ENCODE measurements around the gene GNA15.
"Not testable (repeated sequence)": the region's sequence is repeated elsewhere in the genome, so short reads cannot be mapped to it uniquely, and the experiment has no call there.

GNA15 gene

DNA sequence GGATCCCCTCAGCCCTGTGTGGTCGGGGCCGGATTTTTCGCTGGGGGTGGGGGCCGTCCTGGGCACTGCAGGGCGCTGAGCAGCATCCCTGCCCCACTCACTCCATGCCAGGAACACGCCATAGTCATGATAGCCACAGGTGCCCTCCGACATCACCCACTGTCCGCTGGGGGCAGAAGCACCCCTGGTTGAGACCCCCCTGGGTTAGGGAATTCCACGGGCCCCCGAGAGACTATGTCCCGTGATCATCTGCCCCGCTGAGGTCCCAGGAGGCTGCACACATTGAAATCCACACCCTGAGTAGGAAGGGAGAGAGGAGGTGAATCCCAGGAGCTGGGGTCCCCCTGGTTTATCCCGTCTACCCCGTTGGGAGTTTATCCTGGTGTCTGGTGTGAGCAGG, 66.1 kb downstream of the GNA15 start:
- Histone ChIP-seq H3K36me3 (ENCODE audit: insufficient read depth, low read length) (peaks cover 10% of the 10 kb centered on the region), H3K9me3 (ENCODE audit: control insufficient read depth, insufficient read depth, low read length) (no peaks in the 10 kb centered on the region), H3K9ac (ENCODE audit: low read depth, low read length) (no peak overlapping the region), H3K4me1 (ENCODE audit: insufficient read depth, low read length) (no peaks in the 10 kb centered on the region)

DNA sequence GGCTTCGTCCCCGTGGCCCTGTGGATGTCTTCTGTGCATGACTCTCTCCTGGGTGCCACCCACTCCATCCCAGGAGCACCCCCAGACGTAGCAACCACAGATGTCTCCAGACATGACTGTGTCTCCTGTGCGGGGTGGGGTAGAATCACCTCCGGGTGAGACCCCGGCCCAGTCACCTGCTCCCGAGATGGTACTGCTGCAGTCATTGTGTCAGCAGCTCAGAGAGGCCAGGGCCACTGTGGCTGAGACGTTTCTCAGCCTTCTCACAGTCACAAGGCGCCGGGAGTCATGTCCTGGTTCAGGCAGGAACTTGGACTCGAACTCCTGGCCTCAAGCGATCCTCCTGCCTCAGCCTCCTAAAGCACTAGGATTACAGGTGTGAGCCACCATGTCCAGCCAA, 66.5 kb downstream of the GNA15 start:
- Histone ChIP-seq H3K9me3 (ENCODE audit: control insufficient read depth, insufficient read depth, low read length) (no peaks in the 10 kb centered on the region), H3K9ac (ENCODE audit: low read depth, low read length) (no peak overlapping the region)

DNA sequence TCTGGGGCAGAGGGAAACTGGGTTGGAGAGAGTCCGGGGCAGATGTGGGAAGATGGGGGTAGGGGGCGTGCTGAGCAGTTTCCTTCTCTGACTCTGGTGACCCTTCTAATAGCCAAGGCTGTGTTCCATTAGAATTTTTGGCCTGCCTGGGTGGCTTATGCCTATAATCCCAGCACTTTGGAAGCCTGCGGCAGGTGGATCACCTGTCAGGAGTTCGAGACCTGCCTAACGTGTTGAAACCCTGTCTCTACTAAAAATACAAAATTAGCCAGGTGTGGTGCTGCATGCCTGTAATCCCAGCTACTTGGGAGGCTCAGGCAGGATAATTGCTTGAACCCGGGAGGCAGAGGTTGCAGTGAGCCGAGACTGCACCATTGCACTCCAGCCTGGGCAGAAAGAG, 67.1 kb downstream of the GNA15 start:
- H3K36me3 ChIP-seq (ENCODE audit: insufficient read depth, low read length) = peaks cover 11% of the 10 kb centered on the region
- H3K9ac ChIP-seq (ENCODE audit: low read depth, low read length); H3K4me1 ChIP-seq (ENCODE audit: insufficient read depth, low read length); H3K9me3 ChIP-seq (ENCODE audit: control insufficient read depth, insufficient read depth, low read length): not testable (repeated sequence)

More for the DNA sequence above, 66.5 kb downstream of the GNA15 start:
- H3K36me3 ChIP-seq (ENCODE audit: insufficient read depth, low read length) = peaks cover 11% of the 10 kb centered on the region
- H3K4me1 ChIP-seq (ENCODE audit: insufficient read depth, low read length) = peaks cover 3% of the 10 kb centered on the region; the same call in 1 of the 2 replicates

DNA sequence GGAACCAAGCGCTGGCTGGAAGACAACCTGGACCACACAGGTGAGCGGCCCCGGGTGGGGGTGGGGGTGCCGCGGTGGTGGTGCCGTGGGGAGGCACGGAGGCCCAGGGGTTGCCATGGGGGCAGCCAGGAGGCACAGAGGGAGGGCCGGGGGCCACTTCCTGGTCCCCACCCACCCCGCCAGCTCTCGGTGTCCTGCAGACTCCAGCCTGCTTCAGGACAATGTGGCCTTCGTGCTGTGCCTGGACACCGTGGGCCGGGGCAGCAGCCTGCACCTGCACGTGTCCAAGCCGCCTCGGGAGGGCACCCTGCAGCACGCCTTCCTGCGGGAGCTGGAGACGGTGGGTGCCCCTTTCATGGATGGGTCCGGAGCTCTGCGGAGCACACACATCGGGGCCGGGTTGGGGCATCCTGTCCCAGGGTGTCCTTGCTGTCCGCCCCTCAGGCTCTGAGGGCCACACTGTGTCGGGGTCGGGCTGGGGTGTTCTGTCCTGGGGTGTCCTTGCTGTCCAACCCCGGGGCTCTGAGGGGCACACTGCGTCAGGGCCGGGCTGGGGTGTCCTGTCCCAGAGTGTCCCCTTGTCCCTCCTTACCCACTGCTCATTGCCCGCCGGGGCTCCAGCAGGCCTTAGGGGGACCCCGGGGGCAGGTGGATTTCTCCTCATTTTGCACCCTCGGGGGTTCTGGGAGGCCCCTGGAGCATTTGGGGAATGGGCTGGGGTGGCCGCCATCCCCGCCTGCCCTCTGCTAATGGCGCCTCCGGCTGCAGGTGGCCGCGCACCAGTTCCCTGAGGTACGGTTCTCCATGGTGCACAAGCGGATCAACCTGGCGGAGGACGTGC, 68.2 kb downstream of the GNA15 start:
- peaks cover 11% of the 10 kb centered on the region for H3K36me3 ChIP-seq (ENCODE audit: insufficient read depth, low read length)
- H3K4me1 ChIP-seq (ENCODE audit: insufficient read depth, low read length) = peaks cover 3% of the 10 kb centered on the region; the same call in 1 of the 2 replicates
- H3K9me3 ChIP-seq (ENCODE audit: control insufficient read depth, insufficient read depth, low read length) = no peaks in the 10 kb centered on the region
- H3K9ac ChIP-seq (ENCODE audit: low read depth, low read length) = no peak overlapping the region

DNA sequence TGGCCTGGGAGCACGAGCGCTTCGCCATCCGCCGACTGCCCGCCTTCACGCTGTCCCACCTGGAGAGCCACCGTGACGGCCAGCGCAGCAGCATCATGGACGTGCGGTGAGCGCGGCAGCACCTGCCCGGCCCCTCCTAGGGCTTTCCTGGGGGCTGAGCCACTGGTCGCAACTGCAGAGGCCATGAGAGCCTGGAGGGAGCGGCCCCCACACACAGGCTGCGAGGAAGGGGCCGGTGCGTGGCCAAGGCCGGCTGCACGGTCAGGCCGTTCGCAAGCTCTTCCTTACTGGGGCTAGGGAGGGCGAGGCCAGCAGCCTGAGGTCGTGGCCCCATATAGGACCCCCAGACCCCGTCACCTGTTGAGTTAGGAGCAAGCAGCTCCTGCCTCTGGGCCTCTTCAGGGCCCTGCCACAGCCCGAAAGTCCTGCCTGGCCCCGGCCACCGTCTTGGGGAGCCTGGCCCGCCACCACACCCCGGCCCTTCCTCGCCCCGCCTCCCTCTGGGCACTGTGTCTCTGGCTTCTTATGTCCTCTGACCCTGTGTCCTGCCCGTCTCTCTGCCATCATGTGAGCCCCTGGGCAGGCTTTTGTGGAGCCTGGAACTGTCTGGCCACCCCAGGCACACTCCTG, 68.9 kb downstream of the GNA15 start:
- no peaks in the 10 kb centered on the region for H3K9me3 ChIP-seq (ENCODE audit: control insufficient read depth, insufficient read depth, low read length)
- peaks cover 3% of the 10 kb centered on the region; the same call in 1 of the 2 replicates for H3K4me1 ChIP-seq (ENCODE audit: insufficient read depth, low read length)
- H3K36me3 ChIP-seq (ENCODE audit: insufficient read depth, low read length) = peaks cover 11% of the 10 kb centered on the region
- no peak overlapping the region for H3K9ac ChIP-seq (ENCODE audit: low read depth, low read length)

DNA sequence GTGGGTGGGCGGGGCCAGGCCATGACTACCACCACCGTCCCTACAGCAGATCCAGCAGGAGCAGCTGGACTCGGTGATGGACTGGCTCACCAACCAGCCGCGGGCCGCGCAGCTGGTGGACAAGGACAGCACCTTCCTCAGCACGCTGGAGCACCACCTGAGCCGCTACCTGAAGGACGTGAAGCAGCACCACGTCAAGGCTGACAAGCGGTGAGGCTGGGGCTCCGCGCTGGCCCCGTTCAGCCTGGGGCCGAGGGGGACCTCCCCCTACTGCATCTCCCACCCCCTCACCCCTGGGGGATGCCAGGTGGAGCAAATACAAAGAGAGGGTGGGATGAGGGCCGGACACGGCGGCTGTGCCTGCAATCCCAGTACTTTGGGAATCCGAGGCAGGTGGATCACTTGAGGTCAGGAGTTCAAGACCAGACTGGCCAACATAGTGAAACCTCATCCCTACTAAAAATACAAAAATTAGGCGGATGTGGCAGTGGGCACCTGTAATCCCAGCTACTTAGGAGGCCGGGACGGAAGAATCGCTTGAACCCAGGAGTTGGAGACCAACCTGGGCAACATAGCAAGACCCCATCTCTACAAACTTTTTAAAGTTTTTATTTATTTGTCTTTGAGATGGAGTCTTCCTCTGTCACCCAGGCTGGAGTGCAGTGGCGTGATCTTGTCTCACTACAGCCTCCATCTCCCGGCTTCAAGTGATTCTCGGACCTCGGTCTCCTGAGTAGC, 70.6 kb downstream of the GNA15 start:
- H3K9me3 ChIP-seq (ENCODE audit: control insufficient read depth, insufficient read depth, low read length) = no peaks in the 10 kb centered on the region
- peaks cover 3% of the 10 kb centered on the region; the same call in 1 of the 2 replicates for H3K4me1 ChIP-seq (ENCODE audit: insufficient read depth, low read length)
- H3K36me3 ChIP-seq (ENCODE audit: insufficient read depth, low read length) = peaks cover 11% of the 10 kb centered on the region
- no peak overlapping the region for H3K9ac ChIP-seq (ENCODE audit: low read depth, low read length)

DNA sequence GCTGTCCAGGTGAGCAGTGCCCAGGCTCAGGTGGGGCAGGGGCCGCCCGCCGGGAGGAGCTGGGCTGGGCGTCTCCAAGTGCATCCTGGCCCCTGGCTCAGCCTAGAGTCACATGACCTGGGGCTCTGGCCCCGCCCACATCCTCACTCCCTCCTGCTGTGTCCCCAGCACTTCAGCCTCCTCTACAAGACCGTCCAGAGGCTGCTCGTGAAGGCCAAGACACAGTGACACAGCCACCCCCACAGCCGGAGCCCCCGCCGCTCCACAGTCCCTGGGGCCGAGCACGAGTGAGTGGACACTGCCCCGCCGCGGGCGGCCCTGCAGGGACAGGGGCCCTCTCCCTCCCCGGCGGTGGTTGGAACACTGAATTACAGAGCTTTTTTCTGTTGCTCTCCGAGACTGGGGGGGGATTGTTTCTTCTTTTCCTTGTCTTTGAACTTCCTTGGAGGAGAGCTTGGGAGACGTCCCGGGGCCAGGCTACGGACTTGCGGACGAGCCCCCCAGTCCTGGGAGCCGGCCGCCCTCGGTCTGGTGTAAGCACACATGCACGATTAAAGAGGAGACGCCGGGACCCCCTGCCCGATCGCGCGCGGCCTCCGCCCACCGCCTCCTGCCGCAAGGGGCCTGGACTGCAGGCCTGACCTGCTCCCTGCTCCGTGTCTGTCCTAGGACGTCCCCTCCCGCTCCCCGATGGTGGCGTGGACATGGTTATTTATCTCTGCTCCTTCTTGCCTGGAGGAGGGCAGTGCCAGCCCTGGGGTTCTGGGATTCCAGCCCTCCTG, 71.8 kb downstream of the GNA15 start:
- H3K9ac ChIP-seq (ENCODE audit: low read depth, low read length) = no peak overlapping the region
- H3K36me3 ChIP-seq (ENCODE audit: insufficient read depth, low read length) = peaks cover 11% of the 10 kb centered on the region
- peaks cover 3% of the 10 kb centered on the region; the same call in 1 of the 2 replicates for H3K4me1 ChIP-seq (ENCODE audit: insufficient read depth, low read length)
- H3K9me3 ChIP-seq (ENCODE audit: control insufficient read depth, insufficient read depth, low read length) = no peaks in the 10 kb centered on the region

DNA sequence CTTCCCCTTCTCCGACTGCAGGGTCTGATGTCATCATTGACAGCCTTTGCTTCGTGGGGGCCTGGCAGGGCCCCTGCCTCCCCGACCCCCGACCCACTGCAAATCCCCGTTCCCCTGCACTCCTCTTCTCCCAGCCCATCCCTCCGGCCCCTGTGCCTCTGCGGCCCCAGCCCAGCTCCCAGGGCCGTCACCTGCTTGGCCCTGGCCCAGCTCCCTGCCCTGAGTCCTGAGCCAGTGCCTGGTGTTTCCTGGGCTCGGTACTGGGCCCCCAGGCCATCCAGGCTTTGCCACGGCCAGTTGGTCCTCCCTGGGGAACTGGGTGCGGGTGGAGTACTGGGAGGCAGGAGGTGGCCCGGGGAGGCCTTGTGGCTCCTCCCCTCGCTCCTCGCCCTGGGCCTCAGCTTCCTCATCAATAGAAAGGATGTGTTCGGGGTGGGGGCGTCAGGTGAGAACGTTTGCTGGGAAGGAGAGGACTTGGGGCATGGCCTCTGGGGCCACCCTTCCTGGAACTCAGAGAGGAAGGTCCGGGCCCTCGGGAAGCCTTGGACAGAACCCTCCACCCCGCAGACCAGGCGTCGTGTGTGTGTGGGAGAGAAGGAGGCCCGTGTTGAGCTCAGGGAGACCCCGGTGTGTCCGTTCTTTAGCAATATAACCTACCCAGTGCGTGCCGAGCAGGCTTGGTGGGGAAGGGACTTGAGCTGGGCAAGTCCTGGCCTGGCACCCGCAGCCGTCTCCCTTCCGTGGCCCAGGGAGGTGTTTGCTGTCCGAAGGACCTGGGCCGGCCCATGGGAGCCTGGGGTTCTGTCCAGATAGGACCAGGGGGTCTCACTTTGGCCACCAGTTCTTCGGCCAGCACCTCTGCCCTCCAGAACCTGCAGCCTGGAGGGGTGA, 72.7 kb downstream of the GNA15 start:
- Histone ChIP-seq H3K36me3 (ENCODE audit: insufficient read depth, low read length) (peaks cover 11% of the 10 kb centered on the region), H3K9me3 (ENCODE audit: control insufficient read depth, insufficient read depth, low read length) (no peaks in the 10 kb centered on the region), H3K9ac (ENCODE audit: low read depth, low read length) (no peak overlapping the region), H3K4me1 (ENCODE audit: insufficient read depth, low read length) (peaks cover 3% of the 10 kb centered on the region; the same call in 1 of the 2 replicates)

DNA sequence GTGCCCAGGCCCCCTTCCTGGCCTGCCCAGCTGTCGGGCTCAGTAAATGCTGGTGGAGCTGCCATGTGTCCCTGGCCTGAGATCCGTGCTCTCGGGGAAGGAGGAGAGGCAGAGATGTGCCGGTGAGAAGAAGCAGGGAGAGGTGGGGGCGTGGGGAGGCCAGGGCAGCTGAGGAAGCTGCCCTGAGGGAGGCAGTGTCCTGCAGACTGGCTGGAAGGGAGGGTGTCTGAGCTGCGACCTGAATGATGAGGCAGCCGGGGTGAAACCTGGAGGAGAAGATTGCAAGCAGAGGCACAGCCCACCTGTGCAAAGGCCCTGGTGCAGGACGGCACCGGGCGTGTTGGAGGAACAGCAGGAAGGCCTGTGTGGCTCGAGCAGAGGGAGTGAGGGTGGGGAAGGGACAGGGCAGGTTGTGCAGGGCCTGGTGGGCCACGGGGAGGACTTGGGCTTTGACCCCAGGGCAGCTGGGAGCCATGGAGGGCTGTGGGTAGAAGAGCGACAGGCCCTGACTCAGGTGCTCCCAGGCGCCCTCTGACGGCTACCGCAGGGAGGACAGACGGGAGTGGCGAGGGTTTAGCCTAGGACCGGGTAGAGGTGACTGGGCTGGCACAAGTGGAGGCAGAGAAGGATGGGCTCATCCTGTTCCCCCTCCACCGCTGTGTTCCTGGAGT, 74.6 kb downstream of the GNA15 start:
- no peaks in the 10 kb centered on the region for H3K9me3 ChIP-seq (ENCODE audit: control insufficient read depth, insufficient read depth, low read length)
- no peak overlapping the region for H3K9ac ChIP-seq (ENCODE audit: low read depth, low read length)
- H3K4me1 ChIP-seq (ENCODE audit: insufficient read depth, low read length) = peaks cover 3% of the 10 kb centered on the region; the same call in 1 of the 2 replicates
- peaks cover 7% of the 10 kb centered on the region; the same call in 1 of the 2 replicates for H3K36me3 ChIP-seq (ENCODE audit: insufficient read depth, low read length)

DNA sequence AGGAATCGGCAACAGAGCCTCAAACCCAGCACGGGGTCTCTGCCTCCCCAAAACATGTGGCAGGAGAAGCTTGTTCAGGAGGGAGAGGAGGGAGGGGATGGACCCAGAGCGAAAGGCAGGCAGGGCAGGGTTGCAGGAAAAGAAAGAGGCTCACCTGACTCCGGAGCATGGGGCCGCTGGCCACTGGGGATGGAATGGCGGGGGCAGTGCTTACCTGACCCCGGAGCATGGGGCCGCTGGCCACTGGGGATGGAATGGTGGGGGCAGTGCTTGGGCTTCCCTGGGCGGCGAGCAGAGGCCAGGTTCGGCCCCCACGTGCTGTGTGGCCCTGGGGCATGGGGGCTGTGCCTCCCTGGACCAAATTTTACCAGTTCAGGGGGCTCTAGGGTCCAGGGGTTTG, 75.4 kb downstream of the GNA15 start:
- H3K9ac ChIP-seq (ENCODE audit: low read depth, low read length) = no peak overlapping the region
- 0 out of 2 replicates have a peak, but pooled peaks cover 4% of the 10 kb centered on the region for H3K36me3 ChIP-seq (ENCODE audit: insufficient read depth, low read length)
- H3K4me1 ChIP-seq (ENCODE audit: insufficient read depth, low read length) = peaks cover 3% of the 10 kb centered on the region; the same call in 1 of the 2 replicates
- H3K9me3 ChIP-seq (ENCODE audit: control insufficient read depth, insufficient read depth, low read length) = no peaks in the 10 kb centered on the region

DNA sequence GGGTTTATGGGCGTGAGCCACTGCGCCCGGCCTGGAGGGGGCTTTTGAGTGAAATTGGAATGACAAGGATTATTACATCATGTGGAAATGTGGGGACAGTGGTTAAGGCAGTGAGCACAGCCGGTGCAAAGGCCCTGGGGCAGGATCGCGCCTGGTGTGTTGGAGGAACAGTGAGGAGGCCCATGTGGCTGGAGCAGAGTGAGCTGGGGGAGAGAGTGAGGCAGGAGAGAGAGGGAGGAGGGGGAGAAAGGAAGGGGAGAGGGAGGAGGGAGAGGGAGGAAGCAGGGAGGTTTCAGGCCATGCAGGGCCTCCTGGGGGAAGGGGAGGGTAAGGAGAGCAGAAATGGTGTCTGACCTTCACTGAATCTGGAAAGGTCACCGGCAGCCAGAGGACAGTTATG, 77.3 kb downstream of the GNA15 start:
- H3K9ac ChIP-seq (ENCODE audit: low read depth, low read length) = no peak overlapping the region
- no peaks in the 10 kb centered on the region for H3K9me3 ChIP-seq (ENCODE audit: control insufficient read depth, insufficient read depth, low read length)
- H3K4me1 ChIP-seq (ENCODE audit: insufficient read depth, low read length) = no peaks in the 10 kb centered on the region; the same call in 1 of the 2 replicates
- H3K36me3 ChIP-seq (ENCODE audit: insufficient read depth, low read length) = no peaks in the 10 kb centered on the region

Measured in ES-I3 (cell line).